NCI-H345 (cell line): Measurements from ENCODE around the gene DOCK8.
A peak's percentile ranks its signal among the peaks of the same experiment; 100 is the strongest.

Experiments
- DNase-seq: peaks from one replicate; lab custom pipeline; 2025; lab: John Stamatoyannopoulos, UW

Gene DOCK8

GRCh38 chr9:462606-463005 is 247.9 kb downstream of the DOCK8 start:
- DNase-seq, result no peak

GRCh38 chr9:463455-464171 is 248.9 kb downstream of the DOCK8 start:
- DNase-seq, result no peak

DNA sequence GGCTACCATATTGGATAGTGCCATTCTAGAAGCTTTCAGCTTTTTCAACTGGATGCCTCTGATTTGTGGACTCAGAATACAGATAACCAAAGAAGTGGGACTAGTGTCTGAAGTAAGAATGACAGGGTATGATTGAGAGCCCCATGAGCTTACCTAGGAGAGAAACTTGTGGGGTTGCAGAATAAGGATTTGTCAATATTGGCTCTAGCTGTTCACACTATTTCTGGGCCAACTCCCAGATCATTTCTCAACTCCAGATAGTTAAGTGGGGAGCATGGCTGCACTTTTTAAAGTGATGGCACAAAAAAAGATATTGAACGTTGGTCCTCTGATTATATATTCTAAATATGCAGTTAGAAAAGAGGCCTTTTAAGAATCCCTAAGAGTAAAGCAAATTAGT is 252.1 kb downstream of the DOCK8 start:
- DNase-seq, result no peak

GRCh38 chr9:468766-469426 is 254.2 kb downstream of the DOCK8 start:
- no peak for DNase-seq

- peak; percentile 93 for DNase-seq
Measured at GRCh38 chr9:469672-470551, 255.2 kb downstream of the DOCK8 start.

DNA sequence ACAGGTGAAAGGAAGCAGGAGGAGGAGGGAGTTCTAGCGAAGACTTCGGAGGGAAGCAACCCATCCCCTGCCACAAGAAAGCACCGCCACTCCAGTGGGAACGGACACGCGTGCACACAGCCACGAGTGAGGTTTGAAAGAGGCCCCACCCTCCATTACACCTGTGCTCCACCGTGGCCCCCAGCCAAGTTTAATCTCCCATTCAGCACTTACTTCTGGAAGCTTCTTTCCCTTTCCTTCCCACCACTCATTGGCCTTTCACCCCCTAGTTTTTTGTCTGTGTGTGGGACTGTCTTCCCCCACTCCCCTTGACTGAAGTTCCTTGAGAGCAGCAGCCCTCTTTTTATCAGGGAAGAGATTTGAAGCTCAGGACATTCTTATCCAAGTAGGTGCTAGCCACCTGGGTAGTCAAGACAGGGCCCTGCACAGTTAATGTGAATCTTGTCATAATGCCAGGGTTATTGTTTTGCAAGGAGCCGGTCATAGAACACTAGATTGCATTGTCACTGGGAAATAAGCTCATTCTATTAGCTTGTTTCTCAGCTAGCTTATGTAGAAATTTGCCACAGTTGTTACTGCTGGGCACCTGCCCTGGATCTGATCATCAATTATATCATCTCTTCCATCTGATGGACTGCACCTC is 256.0 kb downstream of the DOCK8 start:
- DNase-seq, result no peak

- DNase-seq, result no peak
Measured at GRCh38 chr9:471320-471719, 256.7 kb downstream of the DOCK8 start.

GRCh38 chr9:472479-473075 is 257.9 kb downstream of the DOCK8 start:
- no peak for DNase-seq

DNA sequence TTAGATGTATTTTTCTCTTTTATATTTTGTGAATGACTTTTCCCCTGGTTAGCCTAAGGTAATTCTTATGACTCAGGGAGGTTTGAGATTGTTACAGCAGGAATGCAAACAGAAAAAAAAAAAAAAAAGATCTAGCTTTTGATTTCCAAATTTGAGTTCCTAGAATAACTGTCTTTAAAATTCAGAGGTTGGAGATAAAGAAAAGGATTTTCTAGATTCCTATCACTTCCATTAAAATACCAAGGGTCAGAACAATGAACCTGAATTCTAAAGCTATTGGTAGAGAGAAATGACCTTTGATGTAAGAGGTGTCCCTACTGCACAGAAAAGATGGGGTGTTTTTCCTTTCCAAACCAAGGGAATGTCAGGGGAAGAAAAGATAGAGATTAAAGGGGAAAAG is 262.5 kb downstream of the DOCK8 start:
- DNase-seq, result no peak

GRCh38 chr9:479304-479970 is 264.8 kb downstream of the DOCK8 start:
- DNase-seq, result no peak

DNA sequence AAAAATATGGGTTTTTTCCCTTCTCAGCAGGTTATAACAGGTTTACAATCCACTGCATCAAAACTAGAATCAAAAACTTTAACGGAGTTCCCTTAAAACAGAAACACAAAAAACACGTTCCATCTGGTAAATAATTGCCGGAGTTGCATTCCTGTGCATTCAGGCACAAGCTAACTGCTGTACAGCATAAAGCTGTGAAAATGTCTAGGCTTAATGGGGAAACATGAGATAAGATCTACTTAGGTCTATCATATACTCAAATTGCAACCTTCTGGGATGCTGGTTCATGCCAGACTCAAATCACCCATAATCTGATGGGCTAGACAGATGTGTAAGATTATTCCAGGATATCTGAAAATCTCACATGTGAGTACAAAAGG is 265.3 kb downstream of the DOCK8 start:
- DNase-seq, result no peak

- DNase-seq, result no peak
Measured at GRCh38 chr9:482739-483138, 268.1 kb downstream of the DOCK8 start.

DNA sequence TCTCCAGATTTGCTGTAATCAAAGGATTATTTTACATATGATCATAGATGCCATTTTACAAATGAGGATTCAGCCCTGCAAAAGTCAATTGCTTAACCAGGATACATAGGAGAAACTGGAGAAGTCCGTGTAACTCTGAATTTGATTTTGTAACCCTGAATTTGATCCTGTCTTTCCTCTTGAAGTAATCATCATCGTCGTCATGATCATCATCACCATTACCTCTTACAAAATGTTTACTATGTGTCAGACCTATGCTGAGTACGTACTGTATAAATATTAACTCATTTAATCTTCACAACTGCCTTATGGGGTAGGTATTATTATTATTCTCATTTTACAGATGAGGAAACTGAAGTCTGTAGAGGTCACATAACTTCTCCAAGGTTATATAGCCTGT is 271.5 kb downstream of the DOCK8 start:
- no peak for DNase-seq

GRCh38 chr9:487429-487828 is 272.8 kb downstream of the DOCK8 start:
- no peak for DNase-seq

- DNase-seq, result no peak
Measured at GRCh38 chr9:488448-488847, 273.8 kb downstream of the DOCK8 start.

- no peak for DNase-seq
Measured at GRCh38 chr9:489198-490197, 274.8 kb downstream of the DOCK8 start.

DNA sequence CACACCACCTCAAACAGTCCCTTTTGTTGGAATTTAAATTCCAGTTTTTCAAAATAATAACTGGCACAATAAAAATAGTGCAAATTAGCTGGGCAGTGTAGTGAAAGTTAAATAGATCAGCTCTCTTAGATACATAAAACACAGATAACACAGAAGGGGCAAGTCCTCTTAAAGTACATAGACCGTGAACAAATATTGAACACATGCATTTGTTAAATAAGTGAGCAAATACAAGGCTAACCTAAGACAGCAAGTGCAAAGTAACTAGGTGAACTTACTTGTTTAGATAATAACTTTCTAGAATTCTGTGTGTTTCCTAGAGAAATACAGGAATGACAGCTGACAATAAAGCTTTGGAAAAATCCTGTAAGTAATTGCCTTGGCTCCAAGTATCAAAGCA is 280.1 kb downstream of the DOCK8 start:
- DNase-seq, result no peak

DNA sequence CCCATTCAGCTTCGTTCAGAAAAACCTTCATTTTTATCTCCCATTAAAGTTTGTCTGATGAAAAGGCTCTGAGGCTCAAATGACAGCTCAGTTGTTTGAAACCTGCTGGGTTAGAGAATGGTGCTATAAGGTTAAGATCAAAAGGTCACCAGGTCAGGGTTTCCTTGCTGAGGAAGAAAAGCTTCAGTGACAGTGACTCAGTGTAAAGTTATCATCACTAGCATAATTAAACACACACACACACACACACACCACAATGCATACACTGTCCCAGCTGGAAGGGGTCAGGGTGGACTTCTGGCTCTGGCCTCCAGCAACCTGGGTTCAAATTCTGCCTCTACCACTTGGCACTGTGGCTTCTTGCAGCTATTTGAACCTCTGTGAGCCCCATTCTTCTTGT is 281.1 kb downstream of the DOCK8 start:
- DNase-seq, result no peak

GRCh38 chr9:503326-503725 is 288.7 kb downstream of the DOCK8 start:
- DNase-seq, result no peak
